ENCODE data around the gene PARD3B.

PARD3B gene

DNA sequence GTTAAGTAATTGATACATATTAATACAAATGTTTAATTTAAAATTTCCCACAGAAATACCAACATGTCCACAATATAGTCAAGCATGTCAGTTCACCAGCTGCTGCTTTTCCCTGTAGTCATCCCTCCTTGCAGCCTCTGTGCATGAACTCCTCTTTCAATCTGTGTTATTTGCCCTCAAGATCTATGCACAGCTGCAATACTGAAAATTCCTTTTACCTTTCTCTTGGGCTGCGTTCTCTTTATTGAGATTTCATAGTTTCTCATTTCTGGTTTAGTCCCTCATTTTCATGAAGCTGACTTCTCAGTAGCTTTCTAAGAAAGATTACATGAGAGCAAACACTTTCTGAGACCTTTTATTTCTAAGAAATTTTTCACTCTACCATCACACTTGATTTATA lies 464.9 kb downstream of the PARD3B start:
- no peak overlapping the region for H3K4me3 ChIP-seq (ENCODE audit: low read depth, low read length)
- no peak for DNase-seq (ENCODE audit: low read depth)
- TF ChIP-seq POLR2A (IDR thresholded peaks at IDR 0.05; ENCODE audit: extremely low read depth, insufficient read length) (no peak), MYC (IDR thresholded peaks at IDR 0.05; ENCODE audit: low read depth, low read length) (no peak)
- TF ChIP-seq, protein P1, sequence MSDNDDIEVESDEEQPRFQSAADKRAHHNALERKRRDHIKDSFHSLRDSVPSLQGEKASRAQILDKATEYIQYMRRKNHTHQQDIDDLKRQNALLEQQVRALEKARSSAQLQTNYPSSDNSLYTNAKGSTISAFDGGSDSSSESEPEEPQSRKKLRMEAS (IDR thresholded peaks at IDR 0.05; ENCODE audit: low read depth, low read length) = no peak
- TF ChIP-seq, protein P2, sequence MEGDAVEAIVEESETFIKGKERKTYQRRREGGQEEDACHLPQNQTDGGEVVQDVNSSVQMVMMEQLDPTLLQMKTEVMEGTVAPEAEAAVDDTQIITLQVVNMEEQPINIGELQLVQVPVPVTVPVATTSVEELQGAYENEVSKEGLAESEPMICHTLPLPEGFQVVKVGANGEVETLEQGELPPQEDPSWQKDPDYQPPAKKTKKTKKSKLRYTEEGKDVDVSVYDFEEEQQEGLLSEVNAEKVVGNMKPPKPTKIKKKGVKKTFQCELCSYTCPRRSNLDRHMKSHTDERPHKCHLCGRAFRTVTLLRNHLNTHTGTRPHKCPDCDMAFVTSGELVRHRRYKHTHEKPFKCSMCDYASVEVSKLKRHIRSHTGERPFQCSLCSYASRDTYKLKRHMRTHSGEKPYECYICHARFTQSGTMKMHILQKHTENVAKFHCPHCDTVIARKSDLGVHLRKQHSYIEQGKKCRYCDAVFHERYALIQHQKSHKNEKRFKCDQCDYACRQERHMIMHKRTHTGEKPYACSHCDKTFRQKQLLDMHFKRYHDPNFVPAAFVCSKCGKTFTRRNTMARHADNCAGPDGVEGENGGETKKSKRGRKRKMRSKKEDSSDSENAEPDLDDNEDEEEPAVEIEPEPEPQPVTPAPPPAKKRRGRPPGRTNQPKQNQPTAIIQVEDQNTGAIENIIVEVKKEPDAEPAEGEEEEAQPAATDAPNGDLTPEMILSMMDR (IDR thresholded peaks at IDR 0.05; ENCODE audit: low read depth, low read length) = no peak

DNA sequence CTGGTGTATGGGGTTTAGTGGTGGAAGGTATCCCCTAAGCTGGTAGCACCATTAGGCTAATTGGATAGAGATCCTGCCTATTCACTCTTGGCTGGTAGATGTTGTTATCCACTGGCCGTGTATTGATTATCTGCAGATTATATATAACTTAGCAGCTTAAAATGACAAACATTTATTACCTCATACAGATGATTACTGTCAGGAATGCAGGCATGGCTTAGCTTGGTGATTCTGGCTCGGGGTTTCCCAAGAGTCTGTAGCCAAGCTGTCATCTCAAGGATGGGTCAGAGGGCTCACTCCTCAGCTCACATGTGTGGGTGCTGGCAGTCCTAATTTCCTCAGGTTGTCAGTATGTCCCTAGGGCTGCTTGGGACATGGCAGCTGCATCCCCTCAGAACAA lies 465.8 kb downstream of the PARD3B start:
- TF ChIP-seq, protein P1 (IDR thresholded peaks at IDR 0.05; ENCODE audit: low read depth, low read length) = no peak
- TF ChIP-seq, protein P2 (IDR thresholded peaks at IDR 0.05; ENCODE audit: low read depth, low read length) = no peak
- TF ChIP-seq POLR2A (IDR thresholded peaks at IDR 0.05; ENCODE audit: extremely low read depth, insufficient read length) (no peak), MYC (IDR thresholded peaks at IDR 0.05; ENCODE audit: low read depth, low read length) (no peak)
- DNase-seq (ENCODE audit: low read depth) = no peak

DNA sequence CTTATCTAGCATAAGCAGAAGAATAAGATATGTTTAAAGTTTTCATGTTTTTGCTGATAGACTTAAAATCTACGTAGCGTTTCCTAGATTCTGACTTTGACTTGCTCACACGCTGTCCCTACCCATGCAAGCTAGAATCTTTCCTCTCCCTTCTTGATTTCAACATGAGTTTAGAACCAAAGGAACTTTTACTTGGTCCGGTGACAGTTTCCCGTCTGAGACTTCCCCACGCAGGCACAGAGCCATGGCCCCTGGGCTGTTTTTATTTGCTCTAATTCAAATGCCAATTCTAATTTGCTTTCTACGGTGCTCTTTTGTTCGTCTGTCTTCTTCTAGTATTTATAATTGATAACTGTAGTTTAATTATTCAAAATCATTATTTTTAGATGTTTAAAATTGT lies 467.7 kb downstream of the PARD3B start:
- TF ChIP-seq, protein P1 (IDR thresholded peaks at IDR 0.05; ENCODE audit: low read depth, low read length) = no peak
- no peak for TF ChIP-seq MYC (IDR thresholded peaks at IDR 0.05; ENCODE audit: low read depth, low read length)
- no peak for TF ChIP-seq POLR2A (IDR thresholded peaks at IDR 0.05; ENCODE audit: extremely low read depth, insufficient read length)
- TF ChIP-seq, protein P2 (IDR thresholded peaks at IDR 0.05; ENCODE audit: low read depth, low read length) = no peak
- no peak for DNase-seq (ENCODE audit: low read depth)
- H3K4me3 ChIP-seq (ENCODE audit: low read depth, low read length) = no peak overlapping the region

More for the DNA sequence above, 465.8 kb downstream of the PARD3B start:
- H3K4me3 ChIP-seq (ENCODE audit: low read depth, low read length) = no peak overlapping the region

DNA sequence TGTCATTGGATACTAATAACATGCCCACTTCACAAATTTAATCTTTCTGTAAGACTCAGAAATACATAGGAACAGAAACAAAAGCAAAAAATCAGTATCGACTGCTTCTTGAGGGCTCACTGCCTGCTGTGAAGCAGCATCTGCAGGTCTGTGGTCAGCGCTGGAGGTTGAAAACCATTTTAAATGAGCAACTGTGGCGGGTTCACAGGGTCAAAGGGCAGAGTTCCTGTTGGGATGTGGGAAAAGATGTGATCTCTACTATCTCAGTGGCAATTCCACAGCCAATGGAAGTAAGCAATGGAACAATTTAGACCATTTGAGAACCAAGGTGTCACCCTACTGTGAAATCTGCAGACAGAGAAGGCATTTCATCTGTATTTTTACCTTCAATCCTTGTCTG lies 468.3 kb downstream of the PARD3B start:
- no peak for DNase-seq (ENCODE audit: low read depth)
- TF ChIP-seq MYC (IDR thresholded peaks at IDR 0.05; ENCODE audit: low read depth, low read length) (no peak), POLR2A (IDR thresholded peaks at IDR 0.05; ENCODE audit: extremely low read depth, insufficient read length) (no peak)
- TF ChIP-seq, protein P2 (IDR thresholded peaks at IDR 0.05; ENCODE audit: low read depth, low read length) = no peak
- TF ChIP-seq, protein P1 (IDR thresholded peaks at IDR 0.05; ENCODE audit: low read depth, low read length) = no peak
- H3K4me3 ChIP-seq (ENCODE audit: low read depth, low read length) = no peak overlapping the region

DNA sequence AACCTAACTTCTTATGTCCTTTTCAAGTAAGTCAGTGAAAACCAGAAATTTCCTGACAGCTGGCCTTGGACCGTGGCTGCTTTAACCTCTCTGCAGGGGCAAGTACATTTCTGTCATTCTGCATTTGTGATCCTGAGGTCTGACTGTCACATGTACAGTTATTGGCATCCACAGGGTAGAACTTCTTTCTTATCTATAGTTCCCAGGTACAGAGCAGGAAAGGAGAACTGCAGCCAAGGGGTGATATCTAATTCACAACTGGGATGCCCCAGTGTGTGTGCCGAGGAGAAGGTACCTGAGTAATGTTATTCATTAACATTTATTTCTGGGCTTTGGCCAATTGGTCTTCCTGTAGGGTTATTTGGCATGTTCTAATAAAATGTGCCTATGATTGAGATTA lies 468.9 kb downstream of the PARD3B start:
- DNase-seq (ENCODE audit: low read depth) = no peak
- no peak overlapping the region for H3K4me3 ChIP-seq (ENCODE audit: low read depth, low read length)
- TF ChIP-seq MYC (IDR thresholded peaks at IDR 0.05; ENCODE audit: low read depth, low read length) (no peak), POLR2A (IDR thresholded peaks at IDR 0.05; ENCODE audit: extremely low read depth, insufficient read length) (no peak)
- TF ChIP-seq, protein P1 (IDR thresholded peaks at IDR 0.05; ENCODE audit: low read depth, low read length) = no peak
- TF ChIP-seq, protein P2 (IDR thresholded peaks at IDR 0.05; ENCODE audit: low read depth, low read length) = no peak
